Endothelial cell of umbilical vein (primary cell): ENCODE data around the gene DDX47. TPM values are rescaled to one million over a fixed set of nuclear protein-coding genes. Genes with fewer than 3 reads are reported as not detected.
"Not testable (repeated sequence)": the region's sequence is repeated elsewhere in the genome, so short reads cannot be mapped to it uniquely, and the experiment has no call there.

Source experiments
- BruUV-seq: library from RNA; stranded (reverse); fragments of 400-500 nt; replicated peaks from 2 replicates; lab custom pipeline; 2021; lab: Mats Ljungman, UMichigan
- CTCF ChIA-PET: fragments of 300-600, 350-600 bp; sonication (Branson Sonifier 250); formaldehyde crosslinking; loops from one replicate; lab custom pipeline; 2021; ENCODE audit warnings: antibody characterized with exemption, inconsistent platforms; lab: Charles Lee
- POLR2A ChIA-PET: fragments of 300-600, 350-600 bp; sonication (Branson Sonifier 250); formaldehyde crosslinking; loops from one replicate; lab custom pipeline; 2021; ENCODE audit warnings: antibody characterized with exemption, inconsistent platforms; lab: Charles Lee
- DNase-seq: peaks from one replicate; pipeline ENCODE4 v3.0.0-alpha.2; 2011; ENCODE audit warnings: low read depth, low spot score
- FAIRE-seq: peaks from 2 replicates; lab custom pipeline; 2011; peaks lifted over from hg19 to GRCh38; lab: Jason Lieb, UNC
- H2AFZ ChIP-seq: 2 replicates; pipeline ENCODE4 v1.6.0; 2012; ENCODE audit warnings: low read depth, low read length, control low read depth, inconsistent platforms
- H3K27ac ChIP-seq: 2 replicates; pipeline ENCODE4 v1.5.1; 2011; ENCODE audit warnings: low read depth, mild to moderate bottlenecking, control low read depth, low read length, moderate library complexity; ENCODE audit not compliant: insufficient read depth
- H3K27me3 ChIP-seq, 2 experiments: 2 replicates each; pipeline versions ENCODE4 v1.6.0 to v1.6.1; 2011; ENCODE audit warnings: low read length in 2 of 2, mixed read lengths in 1 of 2; ENCODE audit not compliant: control insufficient read depth in 2 of 2, insufficient read depth in 2 of 2
- H3K36me3 ChIP-seq, 2 experiments: 2 replicates in 1 of 2; 3 replicates in 1 of 2; pipeline ENCODE4 v1.5.1; 2011; ENCODE audit warnings: low read length in 2 of 2, mild to moderate bottlenecking in 1 of 2, moderate library complexity in 1 of 2; ENCODE audit not compliant: control insufficient read depth in 2 of 2, insufficient read depth in 2 of 2; ENCODE audit errors: extremely low read depth in 1 of 2
- H3K4me1 ChIP-seq: 3 replicates; pipeline ENCODE4 v1.5.1; 2011; ENCODE audit warnings: mild to moderate bottlenecking, low read length; ENCODE audit not compliant: control insufficient read depth, insufficient read depth; ENCODE audit errors: extremely low read depth
- H3K4me2 ChIP-seq: 2 replicates; pipeline ENCODE4 v1.6.1; 2011; ENCODE audit warnings: low read length, control low read depth, mixed read lengths; ENCODE audit not compliant: insufficient read depth
- H3K4me3 ChIP-seq, 3 experiments: fragments of 200-600 bp in 1 of 3; sonication (generic), shearing (Covaris generic) in 1 of 3; replicated peaks in 1 of 3; 2 replicates each; pipeline ENCODE4 v1.5.1; 2011 to 2016; ENCODE audit warnings: control low read depth in 3 of 3, low read length in 3 of 3, mild to moderate bottlenecking in 2 of 3, inconsistent platforms in 1 of 3, low read depth in 1 of 3, moderate library complexity in 1 of 3; ENCODE audit not compliant: insufficient read depth in 1 of 3
- H3K79me2 ChIP-seq: 2 replicates; pipeline ENCODE4 v1.6.0; 2012; ENCODE audit warnings: low read length, inconsistent platforms; ENCODE audit not compliant: control insufficient read depth, insufficient read depth
- H3K9ac ChIP-seq: replicated peaks from 2 replicates; pipeline ENCODE3; 2011; ENCODE audit warnings: low read length, control low read depth; ENCODE audit not compliant: insufficient read depth; ENCODE audit errors: extremely low read depth
- H3K9me1 ChIP-seq: replicated peaks from 3 replicates; pipeline ENCODE4 v1.6.0; 2011; ENCODE audit warnings: mild to moderate bottlenecking, low read length; ENCODE audit not compliant: control insufficient read depth, insufficient read depth; ENCODE audit errors: extremely low read depth
- H3K9me3 ChIP-seq: replicated peaks from 2 replicates; pipeline ENCODE4 v1.5.1; 2012; ENCODE audit warnings: low read length, inconsistent platforms; ENCODE audit not compliant: control insufficient read depth, insufficient read depth
- H4K20me1 ChIP-seq: replicated peaks from 2 replicates; pipeline ENCODE3; 2011; ENCODE audit warnings: mild to moderate bottlenecking, low read length; ENCODE audit not compliant: control insufficient read depth, insufficient read depth; ENCODE audit errors: extremely low read depth
- CTCF ChIP-seq, 2 donors: IDR thresholded peaks; 1 replicate in 1 of 2; 2 replicates in 1 of 2; pipeline ENCODE4 v1.5.1; 2011; ENCODE audit warnings: low read length in 2 of 2, mild to moderate bottlenecking in 2 of 2, moderate library complexity in 2 of 2, control low read depth in 1 of 2, inconsistent platforms in 1 of 2, low read depth in 1 of 2; ENCODE audit not compliant: insufficient read depth in 1 of 2; ENCODE audit errors: extremely low read depth in 1 of 2
- EZH2 ChIP-seq: IDR thresholded peaks from 2 replicates; pipeline ENCODE4 v1.6.1; 2012; ENCODE audit warnings: borderline replicate concordance, low read depth, mild to moderate bottlenecking, moderate library complexity, low read length, inconsistent platforms; ENCODE audit not compliant: severe bottlenecking
- FOS ChIP-seq: IDR thresholded peaks from 2 replicates; pipeline ENCODE4 v1.6.1; 2011; ENCODE audit warnings: mild to moderate bottlenecking, low read length, moderate library complexity, borderline replicate concordance; ENCODE audit not compliant: insufficient read depth
- GATA2 ChIP-seq: IDR thresholded peaks from 2 replicates; pipeline ENCODE4 v1.7.0; 2011; ENCODE audit warnings: low read depth, mild to moderate bottlenecking, moderate library complexity, mixed read lengths, low read length; ENCODE audit not compliant: insufficient read length, insufficient read depth
- JUN ChIP-seq: IDR thresholded peaks from 2 replicates; pipeline ENCODE4 v1.6.1; 2011; ENCODE audit warnings: borderline replicate concordance, low read depth; ENCODE audit not compliant: insufficient read length, insufficient read depth
- MYC ChIP-seq: IDR thresholded peaks from one replicate; pipeline ENCODE4 v1.6.1; 2011; ENCODE audit warnings: mild to moderate bottlenecking, low read depth, low read length
- POLR2A ChIP-seq: IDR thresholded peaks from 2 replicates; pipeline ENCODE4 v1.6.1; 2012; ENCODE audit warnings: low read depth, mild to moderate bottlenecking, control low read depth, low read length
- POLR2AphosphoS5 ChIP-seq: IDR thresholded peaks from 2 replicates; pipeline ENCODE4 v1.6.1; 2012; ENCODE audit warnings: low read depth, mild to moderate bottlenecking, control low read depth, low read length, moderate library complexity; ENCODE audit not compliant: insufficient read depth
- dilution Hi-C: fragments of 300-500 bp; cut with MboI; formaldehyde crosslinking; loops from one replicate; pipeline ENCODE4 v1.15.0; 2019; ENCODE audit warnings: low sequenced_read_pairs; ENCODE audit not compliant: extremely low pct_ligation_motif_present
- intact Hi-C: fragments of 100-400 bp; cut with micrococcal nuclease; formaldehyde crosslinking; loops from one replicate; pipeline ENCODE4 v1.10.0; 2022
- polyA plus RNA-seq, 4 experiments: library from polyadenylated mRNA; depleted of rRNA in 3 of 4; stranded (reverse) in 3 of 4; unstranded in 1 of 4; fragments of >200 nt; gene quantifications; 2 replicates each; pipeline versions ENCODE4 v1.2.1 to v1.2.3, GENCODE V29; 2011 to 2012; ENCODE audit warnings: missing spikeins in 1 of 4
- total RNA-seq: library from RNA; stranded (reverse); gene quantifications from 2 replicates; pipeline ENCODE4 v1.2.3, GENCODE V29; 2021
- TF ChIP-seq, protein P1 (sequence below): IDR thresholded peaks from 2 replicates; pipeline ENCODE4 v1.6.1; 2011; ENCODE audit not compliant: insufficient read depth, insufficient read length

Gene DDX47
- total and polyA plus RNA-seq, 2 donors (not counting 3 experiments of a cell fraction or from before 2014, with no cell fraction given): 73.4 to 74.6 TPM

DNA sequence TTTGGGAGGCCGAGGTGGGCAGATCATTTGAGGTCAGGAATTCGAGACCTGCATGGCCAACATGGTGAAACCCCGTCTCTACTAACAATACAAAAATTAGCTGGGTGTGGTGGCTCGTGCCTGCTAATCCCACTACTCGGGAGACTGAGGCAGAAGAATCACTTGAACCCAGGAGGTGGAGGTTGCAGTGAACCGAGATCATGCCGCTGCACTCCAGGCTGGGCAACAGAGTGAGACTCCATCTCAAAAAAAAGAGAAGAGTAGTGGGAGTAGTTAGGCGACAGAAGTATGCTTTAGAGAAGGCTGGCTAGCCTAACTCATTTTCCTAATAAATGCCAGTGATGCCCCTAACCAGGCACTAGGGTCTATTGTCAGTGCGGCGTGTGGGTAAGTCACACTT, 26.3 kb downstream of the DDX47 start:
- H3K4me3 ChIP-seq, H3K36me3 ChIP-seq, FAIRE-seq, H3K79me2 ChIP-seq, H2AFZ ChIP-seq, H3K27me3 ChIP-seq, POLR2A ChIA-PET, H3K9me3 ChIP-seq, DNase-seq, H4K20me1 ChIP-seq, H3K9me1 ChIP-seq: not testable (repeated sequence)
- peaks cover 55% of the 10 kb centered on the region for H3K4me1 ChIP-seq
- H3K27ac ChIP-seq: peak overlapping the region; percentile 91
- H3K9ac ChIP-seq: peak overlapping the region; percentile 38
- CTCF ChIA-PET: interaction anchor here (0.6 to 4.0 kb wide), 3 partner anchors 21 to 52 kb away, joined by 3 to 106 read pairs (median 40); partner anchors contain the start of gene GPRC5A
- TSS peak; percentile 80 for BruUV-seq
- intact Hi-C loops (loop anchor here (5.0 kb wide), 1 partner anchor 393 kb away; no protein-coding TSS in a partner anchor), dilution Hi-C loops (loop anchor here (10.0 kb wide), 1 partner anchor 145 kb away; no protein-coding TSS in a partner anchor)
- peak overlapping the region; percentile 45 for H3K4me2 ChIP-seq

DNA sequence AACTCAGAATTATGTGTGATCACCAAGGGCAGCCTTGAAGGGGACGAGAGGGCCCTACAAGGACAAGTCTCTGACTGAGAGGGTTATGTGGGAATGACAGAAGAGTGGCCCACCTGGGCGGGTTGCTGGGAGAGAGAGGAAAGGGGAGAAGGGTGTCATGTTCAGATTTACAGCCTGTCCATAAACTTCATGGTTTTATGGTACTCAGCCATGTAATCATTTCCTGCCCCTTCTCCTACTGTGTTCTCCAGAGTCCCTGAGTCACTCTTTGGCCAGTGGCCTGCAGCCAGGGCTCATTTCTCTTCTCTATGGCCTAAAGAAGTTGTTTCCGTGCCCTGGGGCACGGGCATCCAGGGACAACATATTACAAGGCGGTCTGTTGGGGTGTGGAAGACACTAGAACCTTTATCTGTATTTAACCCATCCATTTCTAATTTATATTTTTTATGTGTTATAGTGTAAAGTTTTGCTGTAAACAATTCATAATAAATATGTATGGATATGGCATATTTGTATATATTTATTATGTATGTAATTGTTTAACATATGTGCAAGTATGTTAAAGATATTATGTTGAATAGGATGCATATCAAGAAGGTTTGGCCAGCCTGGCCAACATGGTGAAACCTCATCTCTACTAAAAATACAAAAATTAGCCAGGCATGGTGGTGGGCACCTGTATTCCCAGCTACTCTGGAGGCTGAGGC, 26.9 kb downstream of the DDX47 start:
- DNase-seq (peak; percentile 95), FAIRE-seq (peak; percentile 94)
- CTCF ChIA-PET: interaction anchor here (0.6 to 1.0 kb wide), 2 partner anchors 21 to 372 kb away, joined by 3 to 4 read pairs; no protein-coding TSS in a partner anchor
- BruUV-seq: TSS peak; percentile 13
- Histone ChIP-seq H4K20me1 (no peaks in the 10 kb centered on the region), H3K9me3 (no peaks in the 10 kb centered on the region), H3K4me1 (peaks cover 57% of the 10 kb centered on the region), H2AFZ (no peak overlapping the region), H3K36me3 (no peaks in the 10 kb centered on the region), H3K27ac (peak overlapping the region; percentile 91), H3K4me2 (peak overlapping the region; percentile 45), H3K4me3 (no peak overlapping the region), H3K79me2 (no peaks in the 10 kb centered on the region), H3K9me1 (no peaks in the 10 kb centered on the region), H3K9ac (peak overlapping the region; percentile 38), H3K27me3 (no peaks in the 10 kb centered on the region)
- intact Hi-C loops (loop anchor here (1.0 to 5.0 kb wide), 2 partner anchors 32 to 392 kb away; no protein-coding TSS in a partner anchor), dilution Hi-C loops (loop anchor here (10.0 kb wide), 1 partner anchor 145 kb away; no protein-coding TSS in a partner anchor)
- POLR2A ChIA-PET: interaction anchor here (0.8 kb wide), 1 partner anchor 51 kb away, joined by 3 read pairs; the partner anchor contains the start of gene GPRC5A
- TF ChIP-seq POLR2A: peak; percentile 71
- TF ChIP-seq, protein P1, sequence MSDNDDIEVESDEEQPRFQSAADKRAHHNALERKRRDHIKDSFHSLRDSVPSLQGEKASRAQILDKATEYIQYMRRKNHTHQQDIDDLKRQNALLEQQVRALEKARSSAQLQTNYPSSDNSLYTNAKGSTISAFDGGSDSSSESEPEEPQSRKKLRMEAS: no peak
- TF ChIP-seq GATA2: no peak
- TF ChIP-seq FOS: peak; percentile 85
- TF ChIP-seq MYC: no peak
- peak; percentile 86 for TF ChIP-seq POLR2AphosphoS5
- no peak for TF ChIP-seq CTCF (IDR thresholded peaks at IDR 0.05; ENCODE audit: extremely low read depth in 1 of 2, insufficient read depth in 1 of 2, low read depth in 1 of 2, low read length in 2 of 2)
- no peak for TF ChIP-seq EZH2
- TF ChIP-seq JUN: peak; percentile 84
